Liver (tissue), 9 donors: Measurements from ENCODE around the gene RNF215. TPM values are rescaled to one million over a fixed set of nuclear protein-coding genes. Genes with fewer than 3 reads are reported as not detected.

Source experiments
- DNase-seq: peaks from one replicate; pipeline ENCODE4 v3.0.0-alpha.2; 2017; ENCODE audit warnings: low spot score
- H3K27ac ChIP-seq, 2 donors: one replicate each; pipeline ENCODE4 v1.7.0; 2013; ENCODE audit warnings: inconsistent platforms in 2 of 2, low read length in 2 of 2, control low read depth in 1 of 2, low read depth in 1 of 2, mild to moderate bottlenecking in 1 of 2
- H3K27me3 ChIP-seq, 4 donors: one replicate each; pipeline versions ENCODE4 v1.6.1 to v1.7.0; 2013; ENCODE audit warnings: low read length in 3 of 4, inconsistent platforms in 1 of 4, mild to moderate bottlenecking in 1 of 4, moderate library complexity in 1 of 4; ENCODE audit not compliant: control insufficient read depth in 4 of 4, insufficient read depth in 4 of 4
- H3K36me3 ChIP-seq, 4 donors: one replicate each; pipeline versions ENCODE4 v1.6.1 to v1.7.0; 2013; ENCODE audit warnings: low read length in 3 of 4, mild to moderate bottlenecking in 3 of 4, low read depth in 1 of 4, moderate library complexity in 1 of 4; ENCODE audit not compliant: control insufficient read depth in 4 of 4, insufficient read depth in 3 of 4
- H3K4me1 ChIP-seq, 4 donors: one replicate each; pipeline versions ENCODE4 v1.6.1 to v1.7.0; 2013; ENCODE audit warnings: low read length in 3 of 4, mild to moderate bottlenecking in 3 of 4, moderate library complexity in 1 of 4; ENCODE audit not compliant: control insufficient read depth in 4 of 4, insufficient read depth in 4 of 4
- H3K4me3 ChIP-seq, 3 donors: one replicate each; pipeline versions ENCODE4 v1.6.1 to v1.7.0; 2013; ENCODE audit warnings: low read length in 3 of 3, control low read depth in 1 of 3, low read depth in 1 of 3, mild to moderate bottlenecking in 1 of 3
- H3K9ac ChIP-seq, 2 donors: one replicate each; pipeline ENCODE4 v1.7.0; 2013; ENCODE audit warnings: low read length in 2 of 2, mild to moderate bottlenecking in 2 of 2, moderate library complexity in 2 of 2, control low read depth in 1 of 2, low read depth in 1 of 2
- H3K9me3 ChIP-seq, 4 donors: one replicate each; pipeline versions ENCODE4 v1.6.1 to v1.7.0; 2013; ENCODE audit warnings: low read length in 3 of 4; ENCODE audit not compliant: control insufficient read depth in 4 of 4
- EGR1 ChIP-seq, 2 donors: IDR thresholded peaks; 2 replicates each; pipeline ENCODE4 v1.6.1; 2016 to 2018; ENCODE audit warnings: antibody characterized with exemption in 2 of 2, low read depth in 2 of 2
- FOXA1 ChIP-seq: IDR thresholded peaks from 2 replicates; pipeline ENCODE4 v1.6.1; 2016; ENCODE audit warnings: antibody characterized with exemption
- FOXA2 ChIP-seq: IDR thresholded peaks from 2 replicates; pipeline ENCODE4 v1.6.1; 2016; ENCODE audit warnings: antibody characterized with exemption
- GABPA ChIP-seq, 2 donors: IDR thresholded peaks in 1 of 2; conservative IDR thresholded peaks in 1 of 2; 2 replicates each; pipeline ENCODE4 v1.6.1; 2016; ENCODE audit warnings: antibody characterized with exemption in 2 of 2, mild to moderate bottlenecking in 1 of 2, moderate library complexity in 1 of 2
- HNF4A ChIP-seq, 2 donors: conservative IDR thresholded peaks; 2 replicates each; pipeline ENCODE4 v1.6.1; 2016; ENCODE audit warnings: antibody characterized with exemption in 2 of 2, mild to moderate bottlenecking in 2 of 2
- HNF4G ChIP-seq: IDR thresholded peaks from 2 replicates; pipeline ENCODE4 v1.6.1; 2016; ENCODE audit warnings: antibody characterized with exemption
- JUND ChIP-seq, 2 donors: IDR thresholded peaks; 2 replicates each; pipeline ENCODE4 v1.6.1; 2016; ENCODE audit warnings: antibody characterized with exemption in 2 of 2
- NR2F2 ChIP-seq: IDR thresholded peaks from 2 replicates; pipeline ENCODE4 v1.6.1; 2016; ENCODE audit warnings: antibody characterized with exemption
- RAD21 ChIP-seq, 2 donors: IDR thresholded peaks; 2 replicates each; pipeline ENCODE4 v1.6.1; 2016; ENCODE audit warnings: antibody characterized with exemption in 2 of 2, mild to moderate bottlenecking in 2 of 2
- RXRA ChIP-seq, 2 donors: IDR thresholded peaks; 2 replicates each; pipeline ENCODE4 v1.6.1; 2017 to 2018; ENCODE audit warnings: antibody characterized with exemption in 2 of 2, mild to moderate bottlenecking in 1 of 2
- SP1 ChIP-seq: IDR thresholded peaks from 2 replicates; pipeline ENCODE4 v1.6.1; 2018; ENCODE audit warnings: antibody characterized with exemption, mild to moderate bottlenecking
- TAF1 ChIP-seq: conservative IDR thresholded peaks from 2 replicates; pipeline ENCODE4 v1.6.1; 2016; ENCODE audit warnings: antibody characterized with exemption, mild to moderate bottlenecking
- YY1 ChIP-seq: IDR thresholded peaks from 2 replicates; pipeline ENCODE4 v1.6.1; 2016; ENCODE audit warnings: antibody characterized with exemption, mild to moderate bottlenecking
- WGBS: extraction: QIAGEN DNeasy Blood & Tissue Kit; methylation state at CpG from one replicate; pipeline ENCODE4 v1.1.7; 2013; 5-methylcytosine and 5-hydroxymethylcytosine counted together
- polyA plus RNA-seq, 2 donors: library from polyadenylated mRNA; stranded (reverse) in 1 of 2; unstranded in 1 of 2; fragments of 200-250 nt in 1 of 2; fragments of >200 nt in 1 of 2; fragmentation: Nextera tagmentation in 1 of 2; extraction: Ambion mirVana in 1 of 2; gene quantifications; one replicate each; pipeline versions ENCODE4 v1.2.1 to v1.2.3, GENCODE V29; 2013 to 2015
- total RNA-seq, 2 donors: library from RNA; depleted of rRNA; stranded (reverse); fragments of >200 nt; gene quantifications; one replicate each; pipeline ENCODE4 v1.2.3, GENCODE V29; 2014
- TF ChIP-seq, protein P1 (sequence below): IDR thresholded peaks from 2 replicates; pipeline ENCODE4 v1.6.1; 2016; ENCODE audit warnings: antibody characterized with exemption
- TF ChIP-seq, protein P2 (sequence below): IDR thresholded peaks from 2 replicates; pipeline ENCODE4 v1.6.1; 2016; ENCODE audit warnings: antibody characterized with exemption
- TF ChIP-seq, protein P3 (sequence below): IDR thresholded peaks from 2 replicates; pipeline ENCODE4 v1.6.1; 2016; ENCODE audit warnings: antibody characterized with exemption, mild to moderate bottlenecking
- TF ChIP-seq, protein P4 (sequence below): IDR thresholded peaks from 2 replicates; pipeline ENCODE4 v1.6.1; 2016; ENCODE audit warnings: antibody characterized with exemption
- TF ChIP-seq, protein P5 (sequence below): fragments of 150-350 bp; IDR thresholded peaks from 2 replicates; pipeline ENCODE4 v1.5.1; 2017; ENCODE audit warnings: improper control_type of control experiment, low read depth, low read length; ENCODE audit not compliant: missing input control
- donor health status: healthy.
- donor health status: healthy.
- donor health status: healthy.
- donor health status: healthy.
- donor health status: healthy.

The RNF215 gene
- total and polyA plus RNA-seq, 4 donors: 0.71 to 7.3 (median 5.8) TPM

DNA sequence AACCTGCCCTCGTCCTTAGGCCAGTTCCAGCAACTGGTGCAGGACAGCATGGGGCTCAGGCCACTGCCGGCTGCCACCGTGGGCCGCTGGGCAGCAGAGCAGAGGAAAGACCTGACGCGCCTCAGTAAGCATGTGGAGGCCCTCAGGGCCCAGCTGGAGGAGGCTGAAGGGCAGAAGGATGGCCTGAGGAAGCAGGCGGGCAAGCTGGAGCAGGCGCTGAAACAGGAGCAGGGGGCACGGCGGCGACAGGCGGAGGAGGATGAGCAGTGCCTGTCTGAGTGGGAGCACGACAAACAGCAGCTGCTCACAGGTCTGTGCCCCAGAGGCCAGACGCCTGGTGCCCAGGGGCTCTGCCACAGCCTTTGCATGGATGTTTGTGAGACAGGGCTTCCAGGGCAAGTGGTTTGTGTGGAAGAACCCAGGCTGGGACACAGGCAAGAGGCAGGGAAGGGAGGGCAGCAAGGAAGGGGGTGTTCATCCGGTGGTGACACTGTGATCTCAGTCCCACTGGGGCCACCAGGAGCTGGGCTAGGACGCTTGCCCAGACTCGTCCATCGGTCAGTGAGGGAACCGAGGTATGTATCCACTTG lies 16.5 kb downstream of the RNF215 start:
- Histone ChIP-seq H3K9me3 (no peaks in the 10 kb centered on the region), H3K36me3 (no peaks in the 10 kb centered on the region), H3K4me1 (no peaks in the 10 kb centered on the region), H3K27ac (no peak overlapping the region), H3K4me3 (no peak overlapping the region), H3K9ac (no peak overlapping the region), H3K27me3 (no peaks in the 10 kb centered on the region)
- 95% methylated on average over 19 of the region's 19 CpGs for WGBS
- no peak for DNase-seq
- TF ChIP-seq HNF4A (conservative IDR thresholded peaks at IDR 0.05): no peak
- TF ChIP-seq GABPA (IDR thresholded peaks at IDR 0.05 in 1 of 2, conservative IDR thresholded peaks at IDR 0.05 in 1 of 2): no peak
- TF ChIP-seq TAF1: no peak
- no peak for TF ChIP-seq EGR1 (IDR thresholded peaks at IDR 0.05; ENCODE audit: low read depth in 2 of 2)
- TF ChIP-seq, protein P1, sequence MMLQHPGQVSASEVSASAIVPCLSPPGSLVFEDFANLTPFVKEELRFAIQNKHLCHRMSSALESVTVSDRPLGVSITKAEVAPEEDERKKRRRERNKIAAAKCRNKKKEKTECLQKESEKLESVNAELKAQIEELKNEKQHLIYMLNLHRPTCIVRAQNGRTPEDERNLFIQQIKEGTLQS: no peak
- TF ChIP-seq NR2F2: no peak
- TF ChIP-seq JUND (IDR thresholded peaks at IDR 0.05): no peak
- TF ChIP-seq RXRA (IDR thresholded peaks at IDR 0.05): no peak
- TF ChIP-seq, protein P2, sequence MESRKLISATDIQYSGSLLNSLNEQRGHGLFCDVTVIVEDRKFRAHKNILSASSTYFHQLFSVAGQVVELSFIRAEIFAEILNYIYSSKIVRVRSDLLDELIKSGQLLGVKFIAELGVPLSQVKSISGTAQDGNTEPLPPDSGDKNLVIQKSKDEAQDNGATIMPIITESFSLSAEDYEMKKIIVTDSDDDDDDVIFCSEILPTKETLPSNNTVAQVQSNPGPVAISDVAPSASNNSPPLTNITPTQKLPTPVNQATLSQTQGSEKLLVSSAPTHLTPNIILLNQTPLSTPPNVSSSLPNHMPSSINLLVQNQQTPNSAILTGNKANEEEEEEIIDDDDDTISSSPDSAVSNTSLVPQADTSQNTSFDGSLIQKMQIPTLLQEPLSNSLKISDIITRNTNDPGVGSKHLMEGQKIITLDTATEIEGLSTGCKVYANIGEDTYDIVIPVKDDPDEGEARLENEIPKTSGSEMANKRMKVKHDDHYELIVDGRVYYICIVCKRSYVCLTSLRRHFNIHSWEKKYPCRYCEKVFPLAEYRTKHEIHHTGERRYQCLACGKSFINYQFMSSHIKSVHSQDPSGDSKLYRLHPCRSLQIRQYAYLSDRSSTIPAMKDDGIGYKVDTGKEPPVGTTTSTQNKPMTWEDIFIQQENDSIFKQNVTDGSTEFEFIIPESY: no peak

- TF ChIP-seq, protein P3, sequence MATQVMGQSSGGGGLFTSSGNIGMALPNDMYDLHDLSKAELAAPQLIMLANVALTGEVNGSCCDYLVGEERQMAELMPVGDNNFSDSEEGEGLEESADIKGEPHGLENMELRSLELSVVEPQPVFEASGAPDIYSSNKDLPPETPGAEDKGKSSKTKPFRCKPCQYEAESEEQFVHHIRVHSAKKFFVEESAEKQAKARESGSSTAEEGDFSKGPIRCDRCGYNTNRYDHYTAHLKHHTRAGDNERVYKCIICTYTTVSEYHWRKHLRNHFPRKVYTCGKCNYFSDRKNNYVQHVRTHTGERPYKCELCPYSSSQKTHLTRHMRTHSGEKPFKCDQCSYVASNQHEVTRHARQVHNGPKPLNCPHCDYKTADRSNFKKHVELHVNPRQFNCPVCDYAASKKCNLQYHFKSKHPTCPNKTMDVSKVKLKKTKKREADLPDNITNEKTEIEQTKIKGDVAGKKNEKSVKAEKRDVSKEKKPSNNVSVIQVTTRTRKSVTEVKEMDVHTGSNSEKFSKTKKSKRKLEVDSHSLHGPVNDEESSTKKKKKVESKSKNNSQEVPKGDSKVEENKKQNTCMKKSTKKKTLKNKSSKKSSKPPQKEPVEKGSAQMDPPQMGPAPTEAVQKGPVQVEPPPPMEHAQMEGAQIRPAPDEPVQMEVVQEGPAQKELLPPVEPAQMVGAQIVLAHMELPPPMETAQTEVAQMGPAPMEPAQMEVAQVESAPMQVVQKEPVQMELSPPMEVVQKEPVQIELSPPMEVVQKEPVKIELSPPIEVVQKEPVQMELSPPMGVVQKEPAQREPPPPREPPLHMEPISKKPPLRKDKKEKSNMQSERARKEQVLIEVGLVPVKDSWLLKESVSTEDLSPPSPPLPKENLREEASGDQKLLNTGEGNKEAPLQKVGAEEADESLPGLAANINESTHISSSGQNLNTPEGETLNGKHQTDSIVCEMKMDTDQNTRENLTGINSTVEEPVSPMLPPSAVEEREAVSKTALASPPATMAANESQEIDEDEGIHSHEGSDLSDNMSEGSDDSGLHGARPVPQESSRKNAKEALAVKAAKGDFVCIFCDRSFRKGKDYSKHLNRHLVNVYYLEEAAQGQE: no peak
- TF ChIP-seq HNF4A (conservative IDR thresholded peaks at IDR 0.05) (no peak), YY1 (no peak), EGR1 (IDR thresholded peaks at IDR 0.05; ENCODE audit: low read depth in 2 of 2) (no peak), GABPA (IDR thresholded peaks at IDR 0.05 in 1 of 2, conservative IDR thresholded peaks at IDR 0.05 in 1 of 2) (no peak), FOXA2 (no peak), FOXA1 (no peak), TAF1 (no peak), RXRA (IDR thresholded peaks at IDR 0.05) (no peak), RAD21 (IDR thresholded peaks at IDR 0.05) (no peak), HNF4G (no peak), SP1 (no peak), NR2F2 (no peak), JUND (IDR thresholded peaks at IDR 0.05) (no peak)
- TF ChIP-seq, protein P1: no peak
- TF ChIP-seq, protein P2: no peak
- TF ChIP-seq, protein P4, sequence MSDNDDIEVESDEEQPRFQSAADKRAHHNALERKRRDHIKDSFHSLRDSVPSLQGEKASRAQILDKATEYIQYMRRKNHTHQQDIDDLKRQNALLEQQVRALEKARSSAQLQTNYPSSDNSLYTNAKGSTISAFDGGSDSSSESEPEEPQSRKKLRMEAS: no peak
- TF ChIP-seq, protein P5, sequence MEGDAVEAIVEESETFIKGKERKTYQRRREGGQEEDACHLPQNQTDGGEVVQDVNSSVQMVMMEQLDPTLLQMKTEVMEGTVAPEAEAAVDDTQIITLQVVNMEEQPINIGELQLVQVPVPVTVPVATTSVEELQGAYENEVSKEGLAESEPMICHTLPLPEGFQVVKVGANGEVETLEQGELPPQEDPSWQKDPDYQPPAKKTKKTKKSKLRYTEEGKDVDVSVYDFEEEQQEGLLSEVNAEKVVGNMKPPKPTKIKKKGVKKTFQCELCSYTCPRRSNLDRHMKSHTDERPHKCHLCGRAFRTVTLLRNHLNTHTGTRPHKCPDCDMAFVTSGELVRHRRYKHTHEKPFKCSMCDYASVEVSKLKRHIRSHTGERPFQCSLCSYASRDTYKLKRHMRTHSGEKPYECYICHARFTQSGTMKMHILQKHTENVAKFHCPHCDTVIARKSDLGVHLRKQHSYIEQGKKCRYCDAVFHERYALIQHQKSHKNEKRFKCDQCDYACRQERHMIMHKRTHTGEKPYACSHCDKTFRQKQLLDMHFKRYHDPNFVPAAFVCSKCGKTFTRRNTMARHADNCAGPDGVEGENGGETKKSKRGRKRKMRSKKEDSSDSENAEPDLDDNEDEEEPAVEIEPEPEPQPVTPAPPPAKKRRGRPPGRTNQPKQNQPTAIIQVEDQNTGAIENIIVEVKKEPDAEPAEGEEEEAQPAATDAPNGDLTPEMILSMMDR: no peak
- 82% methylated on average over 9 of the region's 9 CpGs for WGBS
- no peaks in the 10 kb centered on the region for H3K4me1 ChIP-seq
- H3K36me3 ChIP-seq: no peaks in the 10 kb centered on the region
- DNase-seq: no peak
- H3K4me3 ChIP-seq: no peak overlapping the region
- H3K9me3 ChIP-seq: no peaks in the 10 kb centered on the region
- no peak overlapping the region for H3K27ac ChIP-seq
- no peaks in the 10 kb centered on the region for H3K27me3 ChIP-seq
- H3K9ac ChIP-seq: no peak overlapping the region
These were observed 18.8 kb downstream of the RNF215 start for GRCh38 chr22:30368420-30368819.
